GM10266 (cell line): ENCODE data around the gene ANO4.

Experiments used
- DNase-seq: peaks from one replicate; pipeline ENCODE4 v3.0.0; 2012; ENCODE audit errors: extremely low spot score
- TF ChIP-seq, protein P1 (sequence below): IDR thresholded peaks from 2 replicates; pipeline ENCODE4 v1.5.1; 2012; ENCODE audit warnings: mild to moderate bottlenecking, low read depth; ENCODE audit not compliant: control insufficient read depth, insufficient read depth; ENCODE audit errors: missing control alignments

The ANO4 gene

DNA sequence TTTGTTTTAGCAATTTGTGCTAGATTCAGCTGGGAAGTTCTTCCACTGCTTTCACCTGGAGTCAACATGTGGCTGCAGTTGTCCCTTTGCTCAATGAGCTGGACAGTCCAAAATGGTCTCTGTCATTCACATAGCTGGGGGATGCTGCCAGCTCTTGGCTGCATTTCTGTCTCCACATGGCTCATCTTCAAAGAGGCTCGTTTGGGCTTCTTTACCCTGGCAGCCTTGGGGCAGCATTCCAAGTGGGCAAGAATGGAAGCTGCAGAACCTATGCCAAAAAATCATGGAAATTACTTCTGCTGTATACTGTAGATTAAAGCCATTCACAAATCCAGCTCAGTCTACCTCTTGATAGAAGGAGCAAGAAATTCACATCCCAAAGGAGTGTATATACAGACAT, 216.3 kb downstream of the ANO4 start:
- TF ChIP-seq, protein P1, sequence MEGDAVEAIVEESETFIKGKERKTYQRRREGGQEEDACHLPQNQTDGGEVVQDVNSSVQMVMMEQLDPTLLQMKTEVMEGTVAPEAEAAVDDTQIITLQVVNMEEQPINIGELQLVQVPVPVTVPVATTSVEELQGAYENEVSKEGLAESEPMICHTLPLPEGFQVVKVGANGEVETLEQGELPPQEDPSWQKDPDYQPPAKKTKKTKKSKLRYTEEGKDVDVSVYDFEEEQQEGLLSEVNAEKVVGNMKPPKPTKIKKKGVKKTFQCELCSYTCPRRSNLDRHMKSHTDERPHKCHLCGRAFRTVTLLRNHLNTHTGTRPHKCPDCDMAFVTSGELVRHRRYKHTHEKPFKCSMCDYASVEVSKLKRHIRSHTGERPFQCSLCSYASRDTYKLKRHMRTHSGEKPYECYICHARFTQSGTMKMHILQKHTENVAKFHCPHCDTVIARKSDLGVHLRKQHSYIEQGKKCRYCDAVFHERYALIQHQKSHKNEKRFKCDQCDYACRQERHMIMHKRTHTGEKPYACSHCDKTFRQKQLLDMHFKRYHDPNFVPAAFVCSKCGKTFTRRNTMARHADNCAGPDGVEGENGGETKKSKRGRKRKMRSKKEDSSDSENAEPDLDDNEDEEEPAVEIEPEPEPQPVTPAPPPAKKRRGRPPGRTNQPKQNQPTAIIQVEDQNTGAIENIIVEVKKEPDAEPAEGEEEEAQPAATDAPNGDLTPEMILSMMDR: no peak
- DNase-seq: no peak

DNA sequence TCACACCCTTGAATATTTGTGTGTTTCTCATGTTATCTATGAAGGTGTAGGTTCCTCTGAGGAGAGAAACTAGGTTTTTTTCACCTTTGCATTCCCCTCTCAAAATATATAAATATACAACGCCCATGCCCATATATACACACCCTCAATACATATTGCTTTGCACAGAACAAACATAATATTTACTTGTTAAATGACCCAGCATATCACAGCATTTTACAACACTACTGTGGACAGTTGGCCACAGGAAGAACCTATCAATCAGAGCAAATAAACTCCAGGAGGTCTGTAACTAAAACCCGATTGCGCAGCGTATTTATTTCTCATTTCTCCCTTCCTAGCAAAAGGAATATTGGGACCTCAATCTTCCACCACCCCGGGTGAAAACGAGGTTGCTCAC, 219.4 kb downstream of the ANO4 start:
- no peak for DNase-seq

DNA sequence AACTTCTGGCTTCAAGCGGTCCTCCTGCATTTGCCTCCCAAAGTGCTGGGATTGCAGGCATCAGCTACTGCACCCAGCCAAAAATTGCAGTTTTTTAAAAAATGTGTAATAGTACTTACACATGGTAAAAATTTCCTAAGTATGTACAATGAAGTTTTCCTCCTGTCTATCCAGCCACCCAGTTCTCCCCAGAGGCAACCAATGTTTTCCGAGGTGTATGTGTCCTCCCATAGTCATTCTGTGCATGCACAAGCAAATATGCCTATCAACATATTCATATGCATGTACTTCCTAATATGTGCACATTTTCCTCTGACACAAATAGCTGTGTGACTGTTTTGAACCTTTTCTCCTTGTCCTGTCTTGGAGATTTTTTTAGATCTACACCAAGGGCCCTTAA, 220.5 kb downstream of the ANO4 start:
- TF ChIP-seq, protein P1: no peak
- DNase-seq: no peak

More for the DNA sequence above, 219.4 kb downstream of the ANO4 start:
- TF ChIP-seq, protein P1: no peak

DNA sequence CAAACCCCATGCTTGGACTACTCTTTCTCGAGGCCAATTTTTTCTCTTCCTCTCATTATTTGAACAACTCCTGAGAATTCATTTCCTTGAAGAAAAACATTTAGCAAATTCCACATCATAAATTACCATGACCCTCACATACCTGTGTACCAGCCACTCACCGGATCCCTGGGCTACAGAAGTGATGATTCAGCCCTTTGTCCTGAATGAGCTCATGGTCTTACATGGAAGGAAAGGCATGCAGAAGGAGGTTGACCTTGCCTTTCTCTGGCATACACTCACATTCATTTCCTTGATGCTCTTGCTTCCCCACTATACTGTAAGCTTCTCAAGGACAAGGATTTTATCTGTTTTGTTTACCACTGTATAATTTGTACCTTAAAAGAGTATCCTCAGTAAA, 224.0 kb downstream of the ANO4 start:
- TF ChIP-seq, protein P1: no peak
- no peak for DNase-seq

DNA sequence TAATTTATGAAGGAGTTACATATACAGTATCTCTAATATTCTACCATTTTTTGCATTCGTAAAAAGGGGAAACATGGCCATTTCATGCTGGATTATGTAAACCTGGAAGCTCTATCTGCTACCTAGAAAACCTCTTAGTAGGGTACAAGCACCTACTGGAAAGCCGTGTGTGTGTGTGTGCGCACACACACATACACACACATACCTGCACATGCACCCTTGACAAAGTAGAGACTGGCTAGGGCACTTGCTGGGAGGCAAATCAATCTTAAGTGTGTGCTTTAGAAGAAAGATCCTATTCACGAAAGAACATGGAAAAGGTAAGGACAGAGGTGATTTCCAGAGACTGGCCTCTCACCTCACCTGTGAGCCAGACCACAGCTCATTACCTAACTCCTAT, 224.6 kb downstream of the ANO4 start:
- no peak for DNase-seq
- TF ChIP-seq, protein P1: no peak

DNA sequence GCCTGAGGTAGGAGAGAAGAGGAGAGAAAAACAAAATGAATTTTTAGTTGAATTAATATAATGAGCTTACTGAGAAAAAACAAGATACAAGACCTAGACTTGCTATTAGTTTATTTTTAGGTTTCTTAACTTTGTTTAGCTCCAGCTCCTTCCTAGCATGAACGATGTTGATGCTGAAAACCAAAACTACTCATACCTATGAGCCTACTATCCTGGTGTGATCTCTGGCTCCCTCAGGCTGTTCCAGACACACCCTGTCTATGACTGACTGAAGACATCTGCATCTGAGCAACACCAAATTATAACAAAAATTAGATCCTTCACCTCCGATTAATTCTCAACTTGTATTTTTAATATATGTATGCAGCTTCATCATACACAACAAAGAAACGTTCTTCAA, 225.1 kb downstream of the ANO4 start:
- no peak for DNase-seq
- TF ChIP-seq, protein P1: no peak

DNA sequence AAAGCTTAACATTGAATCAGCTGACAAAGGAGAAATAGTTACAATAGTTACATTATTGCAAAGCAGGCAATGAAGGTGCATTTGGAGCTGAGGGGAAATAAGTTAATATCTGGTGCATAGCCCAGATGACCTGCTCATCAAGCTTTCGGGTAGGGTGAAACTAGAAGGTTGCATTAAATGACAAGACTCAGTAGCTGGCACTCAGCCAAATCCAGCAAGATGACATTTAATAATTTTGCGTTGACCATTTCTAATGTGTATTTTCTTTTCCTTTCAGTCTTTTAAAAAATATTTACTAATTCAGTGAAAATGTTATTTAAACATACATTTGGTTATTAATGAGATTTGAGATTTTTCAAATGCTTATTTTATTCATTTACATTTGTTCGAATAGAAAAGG, 226.9 kb downstream of the ANO4 start:
- no peak for DNase-seq
- TF ChIP-seq, protein P1: no peak
